CD14-positive monocyte (primary cell): ENCODE measurements around the gene LCLAT1. TPM values are rescaled to one million over a fixed set of nuclear protein-coding genes. Genes with fewer than 3 reads are reported as not detected.

Experiments used
- DNase-seq, 3 donors: peaks; one replicate each; pipeline ENCODE4 v3.0.0-alpha.2; 2011 to 2022
- H2AFZ ChIP-seq: 2 replicates; pipeline ENCODE4 v1.6.0; 2012; ENCODE audit warnings: mild to moderate bottlenecking, low read depth, low read length, inconsistent platforms; ENCODE audit not compliant: insufficient read depth, poor library complexity, severe bottlenecking
- H3K27ac ChIP-seq, 2 donors: 1 replicate in 1 of 2; 2 replicates in 1 of 2; pipeline ENCODE4 v1.5.1; 2012 to 2013; ENCODE audit warnings: low read length in 2 of 2, control low read depth in 1 of 2, inconsistent platforms in 1 of 2, low read depth in 1 of 2, mild to moderate bottlenecking in 1 of 2
- H3K27me3 ChIP-seq, 2 donors: one replicate each; pipeline versions ENCODE4 v1.6.0 to v1.6.1; 2011 to 2013; ENCODE audit warnings: low read length in 2 of 2; ENCODE audit not compliant: control insufficient read depth in 2 of 2, insufficient read depth in 2 of 2
- H3K36me3 ChIP-seq, 2 donors: replicated peaks in 1 of 2; 1 replicate in 1 of 2; 2 replicates in 1 of 2; pipeline versions ENCODE4 v1.5.1 to v1.6.1; 2012 to 2013; ENCODE audit warnings: low read length in 2 of 2, control low read depth in 1 of 2, inconsistent platforms in 1 of 2, mild to moderate bottlenecking in 1 of 2; ENCODE audit not compliant: insufficient read depth in 2 of 2, control insufficient read depth in 1 of 2
- H3K4me1 ChIP-seq, 2 donors: 1 replicate in 1 of 2; 2 replicates in 1 of 2; pipeline versions ENCODE4 v1.5.1 to v1.6.1; 2012 to 2013; ENCODE audit warnings: low read length in 2 of 2, control low read depth in 1 of 2, inconsistent platforms in 1 of 2, mild to moderate bottlenecking in 1 of 2, moderate library complexity in 1 of 2; ENCODE audit not compliant: insufficient read depth in 2 of 2, control insufficient read depth in 1 of 2
- H3K4me2 ChIP-seq: replicated peaks from 2 replicates; pipeline ENCODE3; 2012; ENCODE audit warnings: low read length, moderate library complexity, mild to moderate bottlenecking; ENCODE audit not compliant: poor library complexity, severe bottlenecking; ENCODE audit errors: extremely low read depth
- H3K4me3 ChIP-seq, 3 experiments: fragments of 200-600 bp in 1 of 3; sonication (generic) in 1 of 3; replicated peaks in 1 of 3; 1 replicate in 2 of 3; 2 replicates in 1 of 3; pipeline ENCODE4 v1.5.1; 2011 to 2013; ENCODE audit warnings: low read length in 3 of 3, mild to moderate bottlenecking in 3 of 3, control low read depth in 2 of 3, low read depth in 2 of 3, inconsistent platforms in 1 of 3, moderate library complexity in 1 of 3
- H3K79me2 ChIP-seq: 2 replicates; pipeline ENCODE4 v1.6.0; 2012; ENCODE audit warnings: mild to moderate bottlenecking, control low read depth, inconsistent platforms, low read length, moderate library complexity; ENCODE audit not compliant: insufficient read depth
- H3K9ac ChIP-seq: 2 replicates; pipeline ENCODE4 v1.6.0; 2017; ENCODE audit warnings: low read length, mild to moderate bottlenecking; ENCODE audit not compliant: insufficient read depth, poor library complexity, severe bottlenecking
- H3K9me3 ChIP-seq, 2 donors: replicated peaks in 1 of 2; 1 replicate in 1 of 2; 2 replicates in 1 of 2; pipeline versions ENCODE4 v1.5.1 to v1.6.1; 2012 to 2013; ENCODE audit warnings: low read length in 2 of 2, control low read depth in 1 of 2; ENCODE audit not compliant: control insufficient read depth in 1 of 2, insufficient read depth in 1 of 2
- H4K20me1 ChIP-seq: 2 replicates; pipeline ENCODE4 v1.6.0; 2012; ENCODE audit warnings: mild to moderate bottlenecking, low read length, control low read depth, moderate library complexity; ENCODE audit not compliant: insufficient read depth
- H3K27ac Mint-ChIP-seq, 7 donors: one replicate each; pipeline ENCODE4 v1.8.0; 2020; ENCODE audit warnings: mild to moderate bottlenecking in 7 of 7, mixed read lengths in 7 of 7, moderate library complexity in 6 of 7, inconsistent platforms in 2 of 7
- H3K27me3 Mint-ChIP-seq, 3 donors: one replicate each; pipeline ENCODE4 v1.8.0; 2021 to 2022; ENCODE audit warnings: low read depth in 3 of 3, mild to moderate bottlenecking in 3 of 3, mixed read lengths in 3 of 3, moderate library complexity in 3 of 3, inconsistent platforms in 1 of 3
- H3K36me3 Mint-ChIP-seq, 2 donors: one replicate each; pipeline ENCODE4 v1.8.0; 2020; ENCODE audit warnings: mixed read lengths in 2 of 2, inconsistent platforms in 1 of 2, mild to moderate bottlenecking in 1 of 2
- H3K4me1 Mint-ChIP-seq: one replicate; pipeline ENCODE4 v1.8.0; 2020; ENCODE audit warnings: mild to moderate bottlenecking, mixed read lengths
- H3K4me3 Mint-ChIP-seq, 2 donors: one replicate each; pipeline ENCODE4 v1.8.0; 2020; ENCODE audit warnings: mild to moderate bottlenecking in 2 of 2, mixed read lengths in 2 of 2, moderate library complexity in 1 of 2
- H3K9me3 Mint-ChIP-seq, 7 donors: one replicate each; pipeline ENCODE4 v1.8.0; 2020 to 2022; ENCODE audit warnings: mixed read lengths in 7 of 7, mild to moderate bottlenecking in 6 of 7, moderate library complexity in 6 of 7, inconsistent platforms in 2 of 7
- CTCF ChIP-seq: fragments of 200-600 bp; IDR thresholded peaks from one replicate; pipeline ENCODE4 v1.8.0; 2022; ENCODE audit warnings: antibody characterized with exemption, mild to moderate bottlenecking
- WGBS: methylation state at CpG from one replicate; pipeline ENCODE4 v1.1.5; 2013; ENCODE audit warnings: missing lambda C conversion rate; ENCODE audit not compliant: insufficient coverage; 5-methylcytosine and 5-hydroxymethylcytosine counted together
- intact Hi-C, 2 donors: fragments of 100-400 bp; cut with micrococcal nuclease; formaldehyde crosslinking; loops; one replicate each; pipeline versions ENCODE4 v1.15.0 to v1.15.1; 2023
- polyA plus RNA-seq, 3 donors: library from polyadenylated mRNA; depleted of rRNA in 1 of 3; unstranded in 2 of 3; stranded (reverse) in 1 of 3; fragments of 300-500 nt in 2 of 3; fragments of >200 nt in 1 of 3; fragmentation: Illumina TruSeq in 2 of 3; gene quantifications; 1 replicate in 2 of 3; 2 replicates in 1 of 3; pipeline ENCODE4 v1.2.3, GENCODE V29; 2012 to 2021

The LCLAT1 gene
- polyA plus RNA-seq, 3 donors = 1.2 to 5.7 (median 1.3) TPM

GRCh38 chr2:30608643-30609042 lies 161.6 kb downstream of the LCLAT1 start:
- no CpG with 5 or more reads among the region's 1 CpG for WGBS
- no peaks in the 10 kb centered on the region for H4K20me1 ChIP-seq
- H3K27ac Mint-ChIP-seq = no peak overlapping the region
- no peak overlapping the region for H3K4me3 ChIP-seq
- no peak for TF ChIP-seq CTCF
- intact Hi-C loops = no loop called here
- peaks cover 0 to 3% of the 10 kb centered on the region in 2 donors for H3K4me1 ChIP-seq
- no peaks in the 10 kb centered on the region for H3K27me3 ChIP-seq
- H3K36me3 Mint-ChIP-seq = peaks cover 0 to 3% of the 10 kb centered on the region in 2 donors
- H3K9me3 Mint-ChIP-seq = no peaks in the 10 kb centered on the region
- H2AFZ ChIP-seq = no peak overlapping the region
- no peaks in the 10 kb centered on the region for H3K9me3 ChIP-seq
- peaks cover 0 to 3% (median 0%) of the 10 kb centered on the region in 3 donors for H3K27me3 Mint-ChIP-seq
- H3K36me3 ChIP-seq = no peaks in the 10 kb centered on the region
- H3K27ac ChIP-seq = no peak overlapping the region
- DNase-seq = no peak
- H3K4me3 Mint-ChIP-seq = no peak overlapping the region
- H3K9ac ChIP-seq = no peak overlapping the region
- H3K79me2 ChIP-seq = no peaks in the 10 kb centered on the region
- H3K4me2 ChIP-seq = no peak overlapping the region
- peaks cover 14% of the 10 kb centered on the region for H3K4me1 Mint-ChIP-seq

GRCh38 chr2:30611583-30611982 lies 164.5 kb downstream of the LCLAT1 start:
- Histone ChIP-seq H3K27me3 (no peaks in the 10 kb centered on the region), H2AFZ (no peak overlapping the region), H3K9me3 (no peaks in the 10 kb centered on the region), H3K79me2 (no peaks in the 10 kb centered on the region), H3K36me3 (no peaks in the 10 kb centered on the region), H3K27ac (no peak overlapping the region), H3K9ac (no peak overlapping the region), H3K4me3 (no peak overlapping the region), H3K4me1 (peaks cover 0 to 3% of the 10 kb centered on the region in 2 donors), H3K4me2 (no peak overlapping the region), H4K20me1 (no peaks in the 10 kb centered on the region)
- intact Hi-C loops = no loop called here
- peaks cover 0 to 1% (median 0%) of the 10 kb centered on the region in 3 donors for H3K27me3 Mint-ChIP-seq
- no peak overlapping the region for H3K27ac Mint-ChIP-seq
- H3K4me3 Mint-ChIP-seq = no peak overlapping the region
- H3K4me1 Mint-ChIP-seq = peaks cover 14% of the 10 kb centered on the region
- WGBS = 41% methylated on average over 4 of the region's 4 CpGs
- no peak for TF ChIP-seq CTCF
- peaks cover 0 to 3% of the 10 kb centered on the region in 2 donors for H3K36me3 Mint-ChIP-seq
- no peaks in the 10 kb centered on the region for H3K9me3 Mint-ChIP-seq
- DNase-seq = no peak
